GM04503 (cell line): Measurements from ENCODE around the gene TEX12.
"Not testable (repeated sequence)": the region's sequence is repeated elsewhere in the genome, so short reads cannot be mapped to it uniquely, and the experiment has no call there.

Experiments
- DNase-seq: peaks from one replicate; pipeline ENCODE4 v3.0.0-alpha.2; 2012; ENCODE audit warnings: low read depth

TEX12 gene, protein sequence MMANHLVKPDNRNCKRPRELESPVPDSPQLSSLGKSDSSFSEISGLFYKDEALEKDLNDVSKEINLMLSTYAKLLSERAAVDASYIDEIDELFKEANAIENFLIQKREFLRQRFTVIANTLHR

GRCh38 chr11:112167145-112167544 is at the start of gene TEX12:
Gene TEX12, plus strand, starts transcription at chr11:112167372. Its CDS starts 1,897 bp downstream, at chr11:112169269.
- no peak for DNase-seq

- DNase-seq, result no peak
Measured at GRCh38 chr11:112118176-112118575, 49.0 kb upstream of the TEX12 start.

DNA sequence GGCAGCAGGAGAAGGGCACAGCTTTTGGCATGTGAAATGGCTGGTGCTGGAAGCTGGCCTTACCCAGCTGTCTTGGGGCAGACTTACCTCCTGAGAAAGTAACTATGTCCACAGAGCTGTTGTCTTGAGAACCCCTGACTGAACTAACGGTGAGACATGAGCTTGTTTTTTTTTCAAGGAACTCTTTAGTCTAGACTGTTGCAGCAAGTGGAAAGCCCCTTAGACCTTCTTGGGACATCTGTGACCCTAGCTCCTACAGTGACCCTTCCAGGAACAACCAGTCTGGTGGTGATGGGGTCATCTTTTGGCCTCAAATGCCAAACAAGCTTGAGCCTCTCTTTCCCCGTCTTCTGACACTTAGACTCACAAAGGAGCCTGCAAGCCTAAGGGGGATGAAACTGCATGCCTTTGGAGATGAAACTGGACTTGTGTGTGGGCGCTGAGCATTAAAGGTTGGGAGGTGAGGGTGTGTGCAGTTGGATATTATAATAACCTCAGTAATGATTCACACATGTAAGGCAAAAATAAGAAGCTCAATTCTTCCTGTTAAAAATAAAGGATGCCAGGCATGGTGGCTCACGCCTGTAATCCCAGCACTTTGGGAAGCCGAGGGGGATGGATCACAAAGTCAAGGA is 45.1 kb upstream of the TEX12 start:
- DNase-seq, result no peak

- no peak for DNase-seq
Measured at GRCh38 chr11:112123129-112123528, 44.0 kb upstream of the TEX12 start.

GRCh38 chr11:112127056-112127455 is 40.1 kb upstream of the TEX12 start:
- no peak for DNase-seq

GRCh38 chr11:112128483-112129121 is 38.6 kb upstream of the TEX12 start:
- peak; percentile 51 for DNase-seq

DNA sequence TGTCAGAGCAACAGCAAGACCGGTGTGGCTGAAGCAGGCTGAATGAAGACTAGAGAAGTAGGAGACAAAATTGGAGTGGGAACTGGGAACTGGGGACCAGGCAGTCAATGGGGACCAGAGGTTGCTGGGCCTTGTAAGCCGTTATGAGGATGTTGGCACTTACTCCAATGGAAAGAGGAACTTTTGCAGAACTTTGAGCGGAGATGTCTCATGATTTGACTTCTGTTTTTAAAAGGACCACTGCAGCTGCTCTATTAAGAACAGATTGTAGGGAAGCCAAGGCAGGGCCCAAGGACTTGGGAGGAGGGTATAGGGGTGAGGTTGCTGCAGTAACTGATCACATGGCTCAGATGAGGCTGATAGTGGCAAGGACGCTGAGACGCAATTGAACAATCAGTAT is 37.5 kb upstream of the TEX12 start:
- no peak for DNase-seq

DNA sequence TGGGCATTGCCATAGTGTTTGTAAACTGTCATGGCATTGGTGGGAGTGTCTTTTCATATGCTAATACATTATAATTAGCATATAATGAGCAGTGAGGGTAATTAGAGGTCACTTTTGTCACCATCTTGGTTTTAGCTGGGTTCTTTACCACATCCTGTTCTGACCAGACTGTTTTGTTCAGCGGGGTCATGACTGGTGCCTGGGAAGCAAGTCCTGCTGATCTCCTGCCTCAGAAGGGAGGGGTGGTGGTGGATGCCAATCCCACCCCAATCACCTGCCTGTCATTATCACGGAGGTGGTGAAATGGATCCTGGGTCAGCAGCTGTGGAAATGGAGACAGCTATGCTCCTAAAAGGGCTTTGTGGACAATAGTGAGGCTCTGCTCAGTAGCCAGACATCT is 34.4 kb upstream of the TEX12 start:
- no peak for DNase-seq

DNA sequence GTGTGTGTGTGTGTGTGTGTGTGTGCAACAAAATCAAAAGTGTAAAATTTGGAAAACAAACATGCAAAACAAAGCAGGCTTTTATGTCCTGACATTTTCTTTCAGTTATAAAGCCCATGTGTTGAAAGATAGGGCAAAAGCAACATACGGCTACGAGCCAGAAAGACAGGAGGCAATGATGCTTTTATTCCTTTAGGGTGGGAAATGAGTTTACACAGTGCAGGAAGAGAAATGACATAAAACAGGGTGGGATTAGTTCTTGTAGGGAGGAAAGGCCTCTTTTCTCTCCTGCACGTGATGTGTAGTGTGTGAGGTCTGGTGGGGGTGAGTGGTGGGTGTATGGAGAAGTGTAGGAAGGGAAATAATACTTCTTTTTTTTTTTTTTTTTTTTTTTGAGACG is 32.7 kb upstream of the TEX12 start:
- no peak for DNase-seq

- no peak for DNase-seq
Measured at GRCh38 chr11:112143597-112143996, 23.6 kb upstream of the TEX12 start.

DNA sequence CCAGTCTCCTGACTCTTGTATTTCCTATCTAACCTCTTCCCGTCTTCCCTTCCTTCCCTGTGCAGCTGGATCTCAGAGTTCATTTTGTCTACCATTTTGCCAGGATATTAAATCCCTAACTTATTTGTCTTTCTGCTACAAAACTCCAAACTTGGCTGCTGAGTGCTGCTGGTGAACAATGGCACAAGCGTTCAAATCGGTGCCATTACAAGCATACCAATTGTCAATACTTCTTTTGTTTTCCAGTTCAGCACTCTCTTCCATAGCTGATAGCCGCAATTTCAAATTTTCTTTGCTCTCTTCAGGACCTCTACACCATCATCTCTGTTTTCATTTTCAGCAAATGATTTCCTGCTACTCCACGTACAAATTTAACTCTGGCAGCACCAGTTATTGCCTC is 16.7 kb upstream of the TEX12 start:
- no peak for DNase-seq

GRCh38 chr11:112156153-112156955 is 10.8 kb upstream of the TEX12 start:
- no peak for DNase-seq

DNA sequence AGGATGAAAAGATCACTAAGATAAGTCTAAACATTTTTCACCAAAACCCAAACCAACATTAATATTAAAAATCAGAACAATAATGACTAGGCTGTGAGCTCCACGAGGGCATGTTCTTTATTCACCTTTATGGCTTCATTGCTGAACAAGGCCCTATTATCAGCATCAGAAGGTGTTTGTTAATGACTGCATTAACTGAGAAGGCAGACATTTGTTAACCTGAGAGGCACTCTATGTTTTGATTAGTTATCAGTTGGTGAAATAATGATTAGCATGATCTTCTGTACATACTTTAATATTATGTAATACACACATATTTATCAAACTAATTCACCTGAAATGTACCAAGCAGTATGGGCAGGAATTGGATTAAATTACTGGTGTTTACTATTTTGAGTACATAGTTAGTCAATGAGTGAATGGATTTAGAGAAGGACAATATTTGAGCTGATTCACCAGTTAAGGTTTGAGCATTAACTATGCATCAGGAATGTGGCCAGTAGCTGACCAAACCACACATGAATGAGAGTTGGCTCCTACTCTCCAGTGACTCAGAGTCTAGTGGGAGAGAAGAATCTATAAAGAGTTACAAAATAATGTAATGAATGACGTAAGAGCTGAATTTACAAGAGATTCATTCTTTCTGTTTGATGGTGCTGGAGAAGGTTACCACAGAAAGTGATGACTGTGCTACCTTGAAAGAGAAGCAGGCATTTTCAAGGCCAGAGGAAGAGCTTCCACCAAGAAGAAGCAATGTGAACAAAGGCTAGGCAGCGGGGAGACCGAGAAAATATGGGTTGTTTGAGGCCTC is 10.0 kb upstream of the TEX12 start:
- peak; percentile 98 for DNase-seq

DNA sequence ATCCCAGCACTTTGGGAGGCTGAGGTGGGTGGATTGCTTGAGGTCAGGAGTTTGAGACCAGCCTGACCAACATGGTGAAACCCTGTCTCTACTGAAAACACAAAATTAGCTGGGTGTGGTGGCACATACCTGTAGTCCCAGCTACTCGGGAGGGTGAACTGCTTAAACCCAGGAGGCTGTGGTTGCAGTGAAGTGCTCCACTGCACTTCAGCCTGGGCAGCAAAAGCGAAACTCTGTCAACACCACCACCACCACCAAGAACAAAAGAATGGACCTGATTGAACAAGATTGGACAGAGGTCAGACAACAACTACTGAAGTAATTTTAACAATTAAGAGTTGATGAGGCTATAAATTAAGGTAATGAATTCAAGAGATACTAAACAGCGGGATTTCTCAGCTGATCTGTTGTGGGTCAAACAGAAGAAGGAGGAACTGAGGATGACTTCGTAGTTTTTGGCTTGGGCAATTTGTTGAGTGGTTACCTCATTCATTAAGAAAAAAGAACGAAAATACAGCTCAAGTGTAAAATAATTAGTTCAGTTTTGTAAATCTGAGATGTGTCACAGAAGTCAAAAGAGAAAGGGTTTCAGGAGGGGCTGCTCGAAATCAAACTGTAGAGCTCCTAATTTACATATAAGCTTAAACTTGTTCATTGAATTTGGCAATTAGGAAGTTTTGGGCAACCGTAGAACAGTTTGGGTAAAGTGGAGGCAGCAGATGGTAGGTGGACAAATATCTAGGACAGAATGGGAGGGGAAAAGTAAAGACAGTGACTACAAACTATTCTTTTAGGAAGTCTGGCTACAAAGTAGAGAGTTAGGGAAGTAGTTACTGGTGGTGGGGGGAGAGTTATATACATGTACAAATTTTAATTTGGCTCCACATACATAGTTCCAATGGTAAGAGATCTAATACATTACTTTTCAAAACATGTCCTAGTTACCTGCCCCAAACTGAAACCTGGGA is 7.8 kb upstream of the TEX12 start:
- DNase-seq, result no peak

- no peak for DNase-seq
Measured at GRCh38 chr11:112160091-112160848, 6.9 kb upstream of the TEX12 start.

GRCh38 chr11:112161012-112161411 is 6.2 kb upstream of the TEX12 start:
- no peak for DNase-seq

DNA sequence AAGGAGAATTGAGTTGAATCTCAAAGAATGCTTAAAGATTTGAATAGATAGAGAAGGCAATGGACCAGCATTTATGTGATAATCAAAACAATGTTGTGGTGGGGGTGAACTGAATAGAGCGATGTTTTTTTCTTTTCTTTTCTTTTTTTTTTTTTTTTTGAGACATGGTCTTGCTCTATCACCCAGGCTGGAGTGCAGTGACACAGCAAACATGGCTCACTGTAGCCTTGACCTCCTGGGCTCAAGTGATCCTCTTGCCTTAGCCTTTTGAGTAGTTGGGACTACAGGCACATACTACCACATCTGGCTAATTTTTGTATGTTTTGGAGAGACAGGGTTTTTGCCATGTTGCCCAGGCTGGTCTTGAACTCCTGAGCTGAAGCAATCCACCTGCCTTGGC is 5.0 kb upstream of the TEX12 start:
- not testable (repeated sequence) for DNase-seq

DNA sequence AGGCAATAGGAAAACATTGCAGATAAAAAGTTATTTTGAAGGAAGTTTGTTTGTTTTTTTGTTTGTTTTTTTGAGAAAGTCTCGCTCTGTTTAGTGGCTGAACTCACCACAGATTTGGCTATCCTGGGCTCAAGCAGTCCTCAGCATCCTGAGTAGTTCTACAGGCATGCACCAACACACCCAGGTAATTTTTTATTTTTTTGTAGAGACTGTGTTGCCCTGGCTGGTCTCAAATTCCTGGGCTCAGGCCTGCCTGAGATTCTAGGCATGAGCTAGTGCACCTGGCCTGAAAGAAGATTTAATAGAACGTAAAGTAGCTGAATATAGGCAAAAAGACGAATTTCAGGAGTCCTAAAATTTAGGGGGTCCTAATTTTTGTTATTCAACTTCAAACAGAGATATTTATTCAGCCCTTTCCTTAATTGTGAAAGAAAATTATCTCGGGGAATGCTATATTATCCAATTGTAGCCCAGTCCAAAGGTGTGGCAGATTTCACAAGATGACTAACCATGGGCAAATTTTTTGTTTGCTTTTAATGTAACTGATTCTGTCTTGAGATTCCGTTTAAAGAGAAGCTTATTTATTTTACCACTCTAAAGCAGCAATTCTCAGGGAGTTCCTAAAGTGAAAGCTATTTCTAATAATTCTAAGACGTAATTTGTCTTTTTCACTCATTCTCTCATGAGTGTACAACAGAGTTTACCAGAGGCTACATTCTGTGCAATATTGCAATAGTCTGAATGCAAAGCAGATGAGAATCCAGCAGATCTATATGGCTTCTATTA is 4.2 kb upstream of the TEX12 start:
- no peak for DNase-seq
